Measurements from ENCODE around the gene NDFIP1. TPM values are rescaled to one million over a fixed set of nuclear protein-coding genes. Genes with fewer than 3 reads are reported as not detected.

The NDFIP1 gene
- total RNA-seq, result 100 to 1,000 TPM in 2 of 4 donors, 10 to 100 TPM in 2; 30.5 to 112 (median 93.0) TPM

- no peaks in the 10 kb centered on the region for H3K27me3 ChIP-seq
- H3K27ac ChIP-seq, result peak within 1 kb of the TSS; percentile 96 to 100 (median 98)
- peak within 1 kb of the TSS; percentile 86 to 99 (median 92) for H3K4me3 ChIP-seq
- H3K4me1 ChIP-seq, result peaks cover 0 to 21% (median 0%) of the 10 kb centered on the region in 4 donors
- DNase-seq, result peak; percentile 75 to 93 (median 93)
- no peaks in the 10 kb centered on the region for H3K36me3 ChIP-seq
- peak; percentile 90 for TF ChIP-seq POLR2A (IDR thresholded peaks at IDR 0.05)
- TF ChIP-seq CTCF (IDR thresholded peaks at IDR 0.05), result peak in 3 of 6 experiments; percentile 32 to 48 (median 33)
- H3K9me3 ChIP-seq, result no peaks in the 10 kb centered on the region
These were observed at the start of gene NDFIP1 for GRCh38 chr5:142108432-142109330. Gene NDFIP1, plus strand, starts transcription at chr5:142108779. Its CDS starts 196 bp downstream, at chr5:142108975.

GRCh38 chr5:142059304-142059940 lies 49.2 kb upstream of the NDFIP1 start:
- no peak overlapping the region for H3K4me3 ChIP-seq
- H3K9me3 ChIP-seq, result no peaks in the 10 kb centered on the region
- peaks cover 0 to 3% (median 0%) of the 10 kb centered on the region in 4 donors for H3K4me1 ChIP-seq
- TF ChIP-seq POLR2A (IDR thresholded peaks at IDR 0.05), result no peak
- no peak for TF ChIP-seq CTCF (IDR thresholded peaks at IDR 0.05)
- no peaks in the 10 kb centered on the region for H3K27me3 ChIP-seq
- DNase-seq, result no peak
- H3K27ac ChIP-seq, result no peak overlapping the region
- no peaks in the 10 kb centered on the region for H3K36me3 ChIP-seq

- TF ChIP-seq CTCF (IDR thresholded peaks at IDR 0.05) (no peak), POLR2A (IDR thresholded peaks at IDR 0.05) (no peak)
- Histone ChIP-seq H3K27ac (no peak overlapping the region), H3K9me3 (no peaks in the 10 kb centered on the region), H3K36me3 (no peaks in the 10 kb centered on the region), H3K4me1 (peaks cover 0 to 3% (median 0%) of the 10 kb centered on the region in 4 donors), H3K27me3 (no peaks in the 10 kb centered on the region), H3K4me3 (no peak overlapping the region)
- no peak for DNase-seq
These were observed 45.2 kb upstream of the NDFIP1 start for GRCh38 chr5:142063376-142063775.

GRCh38 chr5:142063878-142064331 lies 44.7 kb upstream of the NDFIP1 start:
- peak in 1 of 3 donors; percentile 47 for DNase-seq
- no peaks in the 10 kb centered on the region for H3K36me3 ChIP-seq
- no peak overlapping the region for H3K27ac ChIP-seq
- H3K4me1 ChIP-seq, result peaks cover 0 to 3% (median 0%) of the 10 kb centered on the region in 4 donors
- TF ChIP-seq CTCF (IDR thresholded peaks at IDR 0.05) (no peak), POLR2A (IDR thresholded peaks at IDR 0.05) (no peak)
- no peak overlapping the region for H3K4me3 ChIP-seq
- H3K9me3 ChIP-seq, result no peaks in the 10 kb centered on the region
- H3K27me3 ChIP-seq, result no peaks in the 10 kb centered on the region

- DNase-seq, result no peak
- no peak overlapping the region for H3K4me3 ChIP-seq
- TF ChIP-seq POLR2A (IDR thresholded peaks at IDR 0.05) (no peak), CTCF (IDR thresholded peaks at IDR 0.05) (no peak)
- H3K36me3 ChIP-seq, result no peaks in the 10 kb centered on the region
- H3K9me3 ChIP-seq, result no peaks in the 10 kb centered on the region
- H3K27me3 ChIP-seq, result no peaks in the 10 kb centered on the region
- no peaks in the 10 kb centered on the region for H3K4me1 ChIP-seq
- H3K27ac ChIP-seq, result no peak overlapping the region
These were observed 43.3 kb upstream of the NDFIP1 start for GRCh38 chr5:142065273-142065672.

Measured in Peyer's patch (tissue), 4 donors.